Subcutaneous adipose tissue (tissue), 4 donors: ENCODE measurements around the gene ACSF3. TPM values are rescaled to one million over a fixed set of nuclear protein-coding genes. Genes with fewer than 3 reads are reported as not detected.

Source experiments
- total RNA-seq, 4 donors: library from RNA; depleted of rRNA; stranded (reverse); fragments of >200 nt; gene quantifications; one replicate each; pipeline ENCODE4 v1.1.0, GENCODE V29; 2016
- TF ChIP-seq, protein P1 (sequence below): fragments of 450-650 bp; IDR thresholded peaks from one replicate; pipeline ENCODE4 v1.5.1; 2016; ENCODE audit warnings: low read depth, mild to moderate bottlenecking, control low read depth, antibody characterized with exemption, moderate library complexity

ACSF3 gene
- total RNA-seq, 4 donors from 2014 or later = 17.4 to 40.1 (median 22.5) TPM

DNA sequence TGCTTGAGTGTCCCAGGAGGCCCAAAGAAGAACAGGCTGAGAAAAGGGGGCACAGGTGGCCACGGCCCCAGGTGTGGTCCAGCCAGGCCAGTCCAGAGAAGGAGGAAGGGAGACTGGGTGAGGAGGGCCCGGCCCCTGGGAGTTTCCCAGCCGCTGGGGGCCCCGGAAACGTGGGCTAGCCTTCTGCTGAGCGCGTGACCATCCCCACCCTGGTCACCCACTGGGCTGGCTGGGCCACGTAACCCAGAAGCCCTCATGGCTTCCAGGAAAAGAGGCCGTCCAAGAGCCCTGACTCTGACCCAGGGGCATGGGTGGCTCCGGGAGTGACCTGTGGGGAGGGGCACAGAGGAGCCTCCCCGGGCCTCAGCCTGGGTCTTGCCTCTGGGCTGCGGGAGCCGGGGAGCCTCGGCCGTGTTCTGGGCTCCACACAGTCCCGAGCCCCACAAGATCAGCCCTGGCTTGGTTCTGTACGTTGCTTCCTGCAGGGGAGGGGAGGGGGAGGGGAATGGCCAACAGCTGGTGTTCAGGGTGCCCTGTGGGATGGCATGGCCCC, 29.8 kb upstream of the ACSF3 start:
- TF ChIP-seq, protein P1, sequence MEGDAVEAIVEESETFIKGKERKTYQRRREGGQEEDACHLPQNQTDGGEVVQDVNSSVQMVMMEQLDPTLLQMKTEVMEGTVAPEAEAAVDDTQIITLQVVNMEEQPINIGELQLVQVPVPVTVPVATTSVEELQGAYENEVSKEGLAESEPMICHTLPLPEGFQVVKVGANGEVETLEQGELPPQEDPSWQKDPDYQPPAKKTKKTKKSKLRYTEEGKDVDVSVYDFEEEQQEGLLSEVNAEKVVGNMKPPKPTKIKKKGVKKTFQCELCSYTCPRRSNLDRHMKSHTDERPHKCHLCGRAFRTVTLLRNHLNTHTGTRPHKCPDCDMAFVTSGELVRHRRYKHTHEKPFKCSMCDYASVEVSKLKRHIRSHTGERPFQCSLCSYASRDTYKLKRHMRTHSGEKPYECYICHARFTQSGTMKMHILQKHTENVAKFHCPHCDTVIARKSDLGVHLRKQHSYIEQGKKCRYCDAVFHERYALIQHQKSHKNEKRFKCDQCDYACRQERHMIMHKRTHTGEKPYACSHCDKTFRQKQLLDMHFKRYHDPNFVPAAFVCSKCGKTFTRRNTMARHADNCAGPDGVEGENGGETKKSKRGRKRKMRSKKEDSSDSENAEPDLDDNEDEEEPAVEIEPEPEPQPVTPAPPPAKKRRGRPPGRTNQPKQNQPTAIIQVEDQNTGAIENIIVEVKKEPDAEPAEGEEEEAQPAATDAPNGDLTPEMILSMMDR = no peak

GRCh38 chr16:89064606-89065457, 28.8 kb upstream of the ACSF3 start:
- TF ChIP-seq, protein P1 = no peak

GRCh38 chr16:89065458-89065822, 28.2 kb upstream of the ACSF3 start:
- TF ChIP-seq, protein P1 = no peak

DNA sequence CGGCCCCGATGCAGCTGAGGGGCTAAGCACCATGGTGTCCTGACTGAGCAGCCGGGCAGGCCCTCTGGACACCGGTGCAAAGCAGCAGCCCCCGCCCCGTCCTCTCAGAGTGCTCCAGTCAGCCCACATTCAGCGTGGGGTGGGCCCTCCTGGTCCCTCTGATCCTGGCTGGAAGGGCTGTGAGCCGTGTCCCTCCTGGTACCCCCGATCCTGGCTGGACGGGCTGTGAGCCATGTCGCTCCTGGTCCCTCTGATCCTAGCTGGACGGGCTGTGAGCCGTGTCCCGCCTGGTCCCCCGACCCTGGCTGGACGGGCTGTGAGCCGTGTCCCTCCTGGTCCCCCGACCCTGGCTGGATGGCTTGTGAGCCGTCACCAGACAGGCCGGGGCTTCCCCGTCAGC, 26.9 kb upstream of the ACSF3 start:
- TF ChIP-seq, protein P1 = no peak

GRCh38 chr16:89067677-89068443, 25.8 kb upstream of the ACSF3 start:
- TF ChIP-seq, protein P1 = no peak

DNA sequence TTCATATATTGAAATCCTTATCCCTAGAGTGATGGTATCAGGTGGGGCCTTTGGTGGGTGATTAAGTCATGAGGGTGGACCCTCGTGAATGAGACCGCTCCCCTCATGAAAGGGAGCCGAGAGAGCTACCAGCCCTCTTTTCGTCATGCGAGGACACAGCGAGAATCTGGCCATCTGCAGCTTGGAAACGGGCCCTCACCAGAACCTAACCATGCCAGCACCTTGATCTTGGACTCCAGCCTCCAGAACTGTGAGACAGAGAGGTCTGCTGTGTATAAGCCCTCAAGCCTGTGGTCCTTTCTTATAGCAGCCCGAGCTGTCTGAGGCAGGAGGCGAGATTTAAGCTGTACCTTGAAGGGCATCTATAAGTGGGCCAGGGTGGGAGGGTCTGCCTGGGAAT, 23.7 kb upstream of the ACSF3 start:
- TF ChIP-seq, protein P1 = no peak

- TF ChIP-seq, protein P1 = no peak
Observed at GRCh38 chr16:89070590-89070989, 23.1 kb upstream of the ACSF3 start.
